GM21576 (cell line): ENCODE measurements around the gene STON2.
"Not testable (repeated sequence)": the region's sequence is repeated elsewhere in the genome, so short reads cannot be mapped to it uniquely, and the experiment has no call there.

Experiments used
- ATAC-seq: cut with Tn5 transposase; IDR thresholded peaks from one replicate; pipeline ENCODE4 v1.9.1; 2021; ENCODE audit warnings: mild to moderate bottlenecking, moderate library complexity; ENCODE audit not compliant: unreplicated experiment

The STON2 gene

DNA sequence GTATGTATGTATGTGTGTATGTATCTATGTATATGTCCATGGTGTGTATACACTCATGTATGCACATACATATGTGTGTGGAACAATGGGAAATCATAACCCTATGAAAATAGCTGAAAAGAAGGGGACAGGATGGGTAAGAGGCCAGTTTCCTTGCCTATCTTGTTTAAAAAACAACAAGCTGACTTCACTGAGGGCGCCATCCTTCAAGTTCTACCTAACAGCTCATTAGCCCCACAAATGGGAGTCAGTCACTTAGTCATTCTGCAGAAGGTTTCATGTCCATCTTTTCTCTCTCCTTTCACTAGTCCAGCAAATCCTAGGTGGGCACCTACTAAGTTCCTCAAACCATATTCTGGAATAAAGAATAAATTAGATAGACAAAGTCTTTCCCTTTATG is 14.7 kb downstream of the STON2 start:
- no peak for ATAC-seq

DNA sequence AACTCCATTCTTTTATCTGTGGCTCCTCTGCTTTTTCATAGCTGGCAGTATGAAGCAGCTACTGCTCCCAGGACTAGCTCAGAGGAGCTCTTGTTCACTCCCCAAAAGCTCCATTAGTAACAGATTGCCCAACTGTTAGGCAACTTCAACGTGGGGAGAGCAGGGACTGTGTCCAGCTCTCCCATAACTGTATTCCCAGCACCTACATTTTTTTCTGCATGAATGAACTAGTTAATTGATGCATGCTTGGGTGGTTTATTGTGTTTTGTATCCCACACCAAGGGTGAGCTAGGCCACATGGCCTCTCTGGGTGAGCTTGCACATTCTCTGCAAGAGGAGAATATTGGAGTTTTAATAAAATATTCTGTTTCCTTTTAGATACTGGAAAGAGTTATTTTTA is 15.2 kb downstream of the STON2 start:
- no peak for ATAC-seq

DNA sequence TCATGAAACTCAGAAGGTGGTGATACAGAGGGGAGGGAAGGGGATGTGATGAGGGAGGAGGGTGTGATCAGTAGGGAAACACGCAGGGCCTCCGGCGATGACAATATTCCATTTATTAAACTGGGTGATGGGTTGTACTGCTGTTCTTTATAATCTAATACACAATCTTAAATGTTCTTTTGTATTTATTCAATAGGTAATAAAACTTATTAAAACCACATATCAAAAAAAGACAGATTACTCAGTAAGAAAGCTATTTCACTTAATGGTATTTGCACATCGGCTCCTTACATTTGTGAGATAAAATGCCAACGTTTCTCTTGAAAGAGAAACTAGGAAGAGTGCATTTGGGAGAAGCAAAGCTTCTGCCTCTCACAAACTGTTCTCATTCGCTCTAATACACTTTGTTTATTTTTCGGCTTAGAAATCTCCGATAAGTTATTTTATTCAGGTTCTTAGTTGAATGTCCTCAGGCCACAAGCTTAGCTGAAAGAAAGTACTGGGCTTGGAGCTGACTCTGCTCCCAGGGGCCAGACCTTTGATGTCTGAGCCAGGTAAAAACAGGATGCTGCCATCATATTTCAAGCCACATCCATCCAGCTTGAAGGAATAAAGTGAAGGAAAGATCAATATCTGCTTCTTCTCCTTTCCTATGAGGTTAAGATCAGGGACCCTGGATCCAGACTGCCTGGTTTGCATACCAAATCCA is 17.5 kb downstream of the STON2 start:
- no peak for ATAC-seq

DNA sequence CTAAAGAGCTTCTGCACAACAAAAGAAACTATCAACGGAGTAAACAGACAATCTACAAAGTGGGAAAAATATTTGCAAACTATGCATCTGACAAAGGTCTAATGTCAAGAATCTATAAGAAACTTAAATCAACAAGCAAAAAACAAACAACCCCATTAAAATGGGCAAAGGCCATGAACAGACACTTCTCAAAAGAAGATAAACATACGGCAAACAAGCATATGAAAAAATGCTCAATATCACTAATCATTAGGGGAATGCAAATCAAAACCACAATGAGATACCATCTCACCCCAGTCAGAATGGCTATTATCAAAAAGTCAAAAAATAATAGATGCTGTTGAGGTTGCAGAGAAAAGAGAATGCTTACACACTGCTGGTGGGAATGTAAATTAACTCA is 20.1 kb downstream of the STON2 start:
- not testable (repeated sequence) for ATAC-seq

DNA sequence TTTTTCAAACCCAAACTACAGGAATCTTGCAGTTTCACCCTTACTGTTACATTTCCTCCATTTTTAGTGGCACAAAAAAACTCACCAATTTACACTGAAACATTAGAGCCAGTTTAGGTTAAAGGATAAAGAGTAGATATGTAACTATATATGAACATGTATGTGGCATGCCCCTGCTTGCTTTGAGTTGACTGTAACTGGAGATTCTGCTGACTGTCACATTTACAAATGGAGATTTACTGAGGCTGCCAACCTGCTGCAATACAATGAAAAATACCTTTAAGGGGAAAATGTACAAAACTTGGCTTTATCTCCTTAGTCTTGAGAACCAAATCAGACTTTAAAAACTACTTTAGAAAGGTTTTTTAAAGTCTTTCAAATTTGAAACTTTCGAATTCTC is 28.3 kb downstream of the STON2 start:
- no peak for ATAC-seq

DNA sequence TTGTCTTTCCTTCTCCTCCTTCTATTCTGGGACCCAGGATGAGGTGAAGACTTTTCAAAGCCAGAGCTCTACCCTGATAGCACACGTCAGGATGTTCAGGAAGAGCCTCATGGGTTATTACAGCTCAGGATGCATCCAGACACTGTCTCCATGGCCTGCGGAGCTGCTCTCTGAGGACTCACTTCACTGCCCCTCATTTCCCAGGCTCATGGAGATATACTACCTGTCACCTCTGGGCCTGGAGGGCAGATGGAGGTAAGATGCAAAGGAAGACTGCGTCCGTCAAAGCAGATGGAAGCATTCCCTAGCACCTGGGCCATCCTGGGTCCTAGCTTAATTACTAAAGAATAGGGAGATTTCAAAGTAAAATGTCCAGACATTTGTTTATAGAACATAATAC is 32.6 kb downstream of the STON2 start:
- ATAC-seq, result no peak

DNA sequence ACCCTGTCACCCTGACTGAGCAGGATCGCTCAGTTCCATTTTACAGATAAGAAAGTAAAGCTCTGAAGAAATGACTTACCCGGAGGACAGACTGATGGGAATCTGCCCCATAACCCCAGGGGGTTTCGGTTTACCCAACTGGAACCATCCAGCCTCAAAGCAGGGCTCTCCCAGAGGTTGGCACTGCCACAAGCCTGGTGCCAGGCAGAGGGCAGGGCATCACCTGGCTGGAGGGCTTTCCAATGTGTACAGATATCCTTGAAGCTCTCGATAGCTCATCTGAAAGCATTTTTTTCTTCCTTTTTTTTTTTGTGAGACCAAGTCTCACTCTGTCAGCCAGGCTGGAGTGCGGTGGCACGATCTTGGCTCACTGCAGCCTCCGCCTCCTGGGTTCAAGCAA is 33.2 kb downstream of the STON2 start:
- no peak for ATAC-seq

DNA sequence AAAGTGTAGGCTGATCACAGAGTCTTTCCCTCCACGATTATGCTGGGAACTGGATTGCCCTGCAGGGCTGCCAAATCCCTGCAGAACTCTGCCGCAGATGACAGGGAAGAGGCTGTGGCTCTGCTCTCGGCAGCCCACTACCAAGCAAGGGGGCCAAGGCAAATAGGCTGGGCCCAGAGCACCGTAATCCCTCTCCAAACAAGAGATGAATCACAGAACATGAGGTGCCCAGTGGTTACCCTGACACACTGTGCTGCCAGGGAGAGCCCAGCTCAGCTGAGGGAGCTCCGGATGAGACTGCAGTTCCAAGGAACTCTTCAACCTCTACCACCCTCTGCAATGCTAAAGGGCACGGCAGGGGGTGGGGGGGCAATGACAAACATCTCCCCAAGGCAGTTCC is 33.9 kb downstream of the STON2 start:
- no peak for ATAC-seq

DNA sequence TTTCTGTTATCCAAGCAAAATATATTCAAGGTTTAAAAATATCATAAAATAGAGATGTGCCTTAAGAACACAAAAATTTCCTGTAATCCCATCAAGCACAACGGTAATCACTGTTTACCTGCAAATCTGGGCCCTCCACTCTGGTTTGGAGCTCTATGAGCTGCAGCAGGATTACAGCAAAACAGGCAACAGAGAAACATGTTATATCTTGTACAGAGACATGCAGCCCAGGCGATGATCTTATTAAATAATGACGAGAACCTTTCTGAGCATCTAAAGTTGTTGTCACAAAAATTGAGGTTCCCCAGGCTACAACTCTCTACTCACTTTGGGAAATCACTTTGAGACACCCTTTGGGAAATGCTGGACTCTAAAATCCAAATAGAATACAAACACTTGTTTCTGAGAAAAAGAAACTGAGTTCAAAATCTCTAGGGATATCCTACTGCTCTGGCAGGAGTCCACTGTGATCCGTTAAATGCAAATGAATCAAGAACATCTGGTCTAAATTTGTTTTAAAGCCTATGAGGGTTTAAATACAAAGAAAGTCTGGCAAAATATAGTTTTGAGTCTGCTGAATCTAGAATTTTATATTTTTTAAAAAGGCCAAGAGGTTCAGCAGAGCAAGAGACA is 36.3 kb downstream of the STON2 start:
- no peak for ATAC-seq

DNA sequence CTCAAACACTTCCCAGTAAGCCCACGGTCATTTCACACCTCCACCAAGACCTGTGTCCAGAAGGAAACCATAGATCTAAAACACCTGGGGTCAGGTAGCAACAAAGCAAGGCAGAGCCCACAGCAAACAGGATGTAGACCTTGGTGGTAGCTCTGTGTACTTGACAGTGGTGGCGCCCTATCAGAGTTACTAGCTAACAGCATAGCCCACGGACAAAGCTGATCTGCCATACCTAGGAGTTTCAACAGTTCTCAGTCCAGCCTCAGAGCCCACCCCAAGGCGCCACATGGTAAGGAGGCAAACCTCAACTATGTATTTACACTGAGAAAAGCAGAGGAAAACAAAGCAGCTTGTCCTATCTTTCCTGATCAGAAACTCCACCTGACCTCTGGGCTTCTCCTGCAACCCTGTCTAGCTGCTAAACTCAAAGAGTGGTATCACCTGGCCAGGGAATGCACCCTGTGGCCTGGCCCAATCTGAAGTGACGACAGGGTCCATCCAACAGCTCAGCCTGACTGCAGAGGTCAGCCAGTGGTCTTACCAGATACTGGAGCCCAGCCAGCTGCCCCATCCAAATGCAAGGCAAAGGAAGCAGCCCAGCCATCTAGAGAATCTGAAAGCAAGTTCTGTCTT is 46.3 kb downstream of the STON2 start:
- ATAC-seq, result no peak

DNA sequence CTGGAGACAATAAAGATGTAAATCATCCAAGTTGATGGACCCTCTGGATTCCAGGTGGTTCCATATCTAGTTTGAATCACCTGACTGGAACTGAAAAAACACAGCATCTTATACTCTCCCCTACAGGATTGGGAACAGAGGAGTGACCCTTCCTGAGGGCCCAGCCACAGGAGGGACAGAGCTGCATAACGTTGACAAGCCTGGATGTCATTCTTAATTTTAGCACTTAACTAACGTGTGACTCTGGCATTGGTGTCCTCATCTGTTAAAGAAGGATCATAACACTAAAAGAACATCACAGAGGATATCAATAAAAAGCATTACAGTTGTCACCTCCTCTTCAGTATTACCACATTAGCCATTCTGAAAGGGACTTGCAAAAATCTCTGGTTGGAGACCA is 47.7 kb downstream of the STON2 start:
- no peak for ATAC-seq

DNA sequence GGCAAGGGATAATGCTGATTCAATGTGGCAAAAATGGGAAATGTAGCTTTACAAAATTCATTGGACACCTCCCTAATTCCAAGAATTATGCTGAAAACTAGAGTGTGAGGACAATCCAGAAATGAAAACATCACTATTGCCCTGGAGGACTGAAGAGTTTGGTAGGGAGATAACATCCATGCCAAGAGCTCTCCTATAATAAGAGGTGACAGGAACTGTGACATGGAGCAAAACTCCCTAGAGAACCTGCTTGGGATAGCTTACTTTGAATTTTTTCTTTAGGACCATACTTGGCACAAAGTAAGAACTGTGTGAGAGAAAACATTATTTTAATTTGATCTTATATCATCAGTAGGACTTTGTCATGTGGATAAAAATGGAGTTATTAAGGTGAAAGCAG is 48.9 kb downstream of the STON2 start:
- no peak for ATAC-seq

DNA sequence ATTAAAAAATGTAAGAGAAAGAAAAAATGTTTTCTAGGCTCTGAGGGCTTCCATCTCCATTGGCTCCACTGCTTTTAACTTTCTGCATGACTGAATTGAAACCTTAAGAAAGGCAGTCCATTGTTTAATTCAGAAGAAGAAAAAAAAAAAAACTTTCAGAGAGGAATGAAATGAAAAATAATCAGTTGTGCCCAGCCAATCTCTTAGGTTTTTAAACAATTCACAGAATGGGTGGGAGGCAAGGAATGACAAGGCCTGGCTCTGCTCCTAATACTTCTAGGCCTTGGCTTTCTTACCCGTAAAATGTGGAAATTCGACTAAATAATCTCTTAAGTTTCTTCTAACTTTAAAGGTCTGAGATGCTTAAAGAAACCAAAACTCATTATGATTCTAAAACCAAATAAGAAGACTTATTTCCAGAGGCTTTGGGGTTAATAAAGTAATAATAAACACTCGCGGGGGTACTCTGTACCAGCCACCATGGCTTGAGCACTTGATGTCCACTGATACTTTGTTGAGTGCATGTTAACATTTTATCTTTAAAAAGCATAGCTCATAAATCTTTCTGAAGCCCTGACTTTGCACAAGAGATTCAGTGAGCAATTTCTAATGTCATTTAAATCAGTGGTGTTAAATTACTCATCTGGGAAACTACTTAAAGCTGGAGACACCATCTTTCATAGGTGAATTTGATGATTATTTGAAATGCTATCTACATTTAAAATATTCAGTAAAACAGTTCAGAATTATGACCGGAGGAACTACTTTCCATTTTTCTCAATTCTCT is 49.6 kb downstream of the STON2 start:
- ATAC-seq, result no peak

DNA sequence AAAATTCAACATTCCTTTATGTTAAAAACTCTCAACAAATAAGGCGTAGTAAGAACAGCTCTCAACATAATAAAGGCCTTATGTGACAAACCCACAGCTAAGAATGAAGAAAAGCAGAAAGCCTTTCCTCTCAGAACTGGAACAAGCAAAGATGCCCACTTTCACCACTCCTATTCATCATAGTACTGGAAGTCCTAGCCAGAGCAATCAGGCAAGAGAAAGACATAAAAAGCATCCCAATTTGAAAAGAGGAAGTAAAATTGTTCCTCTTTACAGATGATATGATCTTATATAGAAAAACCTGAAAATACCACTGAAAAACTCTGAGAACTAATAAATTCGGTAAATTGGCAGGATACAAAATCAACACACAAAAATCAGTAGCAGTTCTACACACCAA is 52.1 kb downstream of the STON2 start:
- no peak for ATAC-seq

DNA sequence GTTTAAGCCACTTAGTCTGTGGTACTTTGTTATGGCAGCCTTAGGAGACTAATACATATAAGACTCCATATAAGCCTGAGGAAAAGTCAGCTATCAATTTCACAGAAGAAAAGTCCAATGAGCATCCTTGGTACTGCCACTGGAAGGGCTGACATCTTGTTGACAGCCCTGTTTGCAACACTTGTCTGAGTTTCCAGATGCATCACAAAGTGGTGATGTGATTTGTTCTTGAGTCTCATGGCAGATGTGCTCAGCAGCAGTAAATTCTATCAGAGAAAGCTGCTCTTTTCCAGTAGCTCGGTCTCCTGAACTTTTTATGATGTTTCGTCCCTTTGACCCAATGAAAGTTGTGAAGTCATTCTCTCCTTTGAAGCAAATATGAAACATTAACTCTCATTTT is 54.3 kb downstream of the STON2 start:
- ATAC-seq, result no peak

DNA sequence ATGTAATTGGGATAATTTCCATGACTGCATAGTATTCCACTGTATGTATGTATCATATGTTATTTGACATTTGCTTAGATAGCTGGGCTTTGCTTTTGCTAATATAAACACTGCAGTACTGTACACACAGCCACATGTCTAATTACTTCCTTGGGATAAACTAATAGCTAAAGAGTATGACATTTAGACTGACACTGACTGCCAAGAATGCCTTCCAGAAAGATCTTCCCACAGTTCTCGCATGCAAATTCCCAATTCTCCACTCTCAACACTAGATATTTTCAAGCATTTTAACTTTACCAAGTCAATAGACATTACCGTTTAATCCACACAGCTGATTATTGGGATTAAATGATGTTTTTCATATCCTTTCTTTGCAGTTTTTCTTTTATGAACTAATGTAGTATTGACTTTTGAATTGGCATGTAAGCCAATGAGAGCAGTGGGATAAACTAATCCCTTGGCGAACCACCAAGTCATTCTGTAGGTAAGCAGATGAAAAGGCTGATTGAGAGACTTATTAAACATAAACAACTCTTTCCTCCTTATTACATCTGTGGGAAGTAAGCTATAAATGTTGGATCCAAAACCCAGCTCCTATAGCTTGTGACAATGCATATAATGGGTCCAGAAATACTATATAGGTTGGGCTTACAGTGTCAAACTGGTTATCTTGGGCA is 55.5 kb downstream of the STON2 start:
- no peak for ATAC-seq

DNA sequence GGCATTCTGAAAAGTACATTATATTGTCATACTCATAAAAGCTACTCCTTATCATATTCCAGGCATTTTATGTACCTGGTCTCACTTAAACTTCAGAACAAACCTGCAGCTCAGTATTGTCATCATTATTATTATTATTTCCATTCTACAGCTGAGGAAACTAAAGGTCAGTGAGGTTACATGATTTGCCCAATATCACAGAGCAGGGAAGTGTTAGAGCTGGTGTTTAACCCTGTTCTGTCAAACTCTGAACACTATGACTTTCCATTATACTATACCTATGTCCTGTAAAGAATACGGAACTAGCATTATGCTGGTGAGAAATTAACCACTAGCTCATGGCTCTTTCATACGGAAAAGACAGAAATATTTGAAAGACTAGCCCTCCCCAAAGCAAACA is 56.4 kb downstream of the STON2 start:
- no peak for ATAC-seq

DNA sequence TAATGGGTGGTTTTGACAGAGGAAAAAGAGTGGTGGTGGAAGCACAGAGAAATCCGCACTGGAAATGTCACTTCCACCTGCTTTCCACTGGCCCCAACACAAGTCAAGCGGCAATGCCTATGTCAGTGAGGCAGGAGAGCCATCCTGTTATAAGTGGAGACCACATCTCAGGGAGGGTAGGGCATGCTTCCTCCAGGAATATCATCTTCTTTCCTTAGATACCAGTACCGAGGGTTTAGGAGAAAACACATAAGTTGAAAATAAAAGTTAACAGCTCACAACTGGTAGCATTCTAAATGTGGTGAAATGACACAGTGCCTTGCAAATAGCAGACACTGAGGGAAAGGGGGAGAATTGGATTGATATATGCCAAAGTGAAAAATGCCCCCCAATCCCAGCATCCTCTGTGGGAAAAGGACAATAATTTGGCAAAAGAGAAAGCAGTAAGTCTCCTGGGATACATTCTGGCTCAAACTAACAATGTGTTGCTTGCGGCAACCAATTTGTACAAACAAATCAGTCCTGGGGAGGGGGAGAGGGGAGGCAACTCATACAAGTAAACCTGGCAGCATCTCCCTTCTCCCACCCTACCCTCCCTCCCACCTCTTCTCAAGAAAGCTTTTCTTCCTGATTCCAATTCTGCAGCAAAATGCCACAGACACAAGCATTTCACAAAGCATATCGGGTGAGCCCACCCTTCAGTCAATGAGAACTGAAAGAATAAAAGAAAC is 57.1 kb downstream of the STON2 start:
- ATAC-seq, result no peak

DNA sequence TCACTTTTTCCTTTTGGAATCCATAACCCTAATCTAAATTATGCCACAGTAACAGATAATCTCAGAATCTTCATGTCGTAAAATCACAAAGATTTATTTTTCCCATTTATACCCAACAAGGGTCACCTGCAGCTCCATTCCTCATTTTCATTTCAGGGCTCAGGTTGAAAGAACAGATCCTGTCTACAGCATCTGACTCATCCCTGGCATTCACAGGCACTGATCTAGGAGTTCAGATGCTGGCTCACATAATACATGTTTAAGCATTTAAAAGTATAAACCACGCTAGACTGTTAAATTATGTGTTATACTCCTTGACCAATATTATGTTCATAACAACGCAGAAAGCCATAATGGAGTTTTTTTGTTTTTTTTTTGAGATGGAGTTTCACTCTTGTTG is 58.3 kb downstream of the STON2 start:
- no peak for ATAC-seq

DNA sequence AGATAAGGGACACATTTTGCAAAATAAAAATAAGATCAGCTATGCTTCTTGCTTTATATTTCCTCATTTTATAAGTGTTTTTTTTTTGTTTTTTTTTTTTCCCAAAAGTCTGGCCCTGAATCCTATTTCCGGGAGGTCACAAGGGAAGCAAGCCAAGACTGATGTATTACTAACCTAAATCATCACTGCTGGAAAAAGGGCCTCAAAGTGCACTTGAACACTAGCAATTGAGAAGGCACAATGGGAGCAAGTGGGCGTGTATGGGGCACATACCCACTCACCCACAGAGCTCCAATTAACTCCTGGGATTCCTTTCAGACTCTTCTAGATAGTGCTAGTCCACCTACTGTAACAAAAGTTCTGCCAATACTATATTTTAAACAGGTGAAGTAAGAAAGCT is 58.8 kb downstream of the STON2 start:
- ATAC-seq, result no peak

DNA sequence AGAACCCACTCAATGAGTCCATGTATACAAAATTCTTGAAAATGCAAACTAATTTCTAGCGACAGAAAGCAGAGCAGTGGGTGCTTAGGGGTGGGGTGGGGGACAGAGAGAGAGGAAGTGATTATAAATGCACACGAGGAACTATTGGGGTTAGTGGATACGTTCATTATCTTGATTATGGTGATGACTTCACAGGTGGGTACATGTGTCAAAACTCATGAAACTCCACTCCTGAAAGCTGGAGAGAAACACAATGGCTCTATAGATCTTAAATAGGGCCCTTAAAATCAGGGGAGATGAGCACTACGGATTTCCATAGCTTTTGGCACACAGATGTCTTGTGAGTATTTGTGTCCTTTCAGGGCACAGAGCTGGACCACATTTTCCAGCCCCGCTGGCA is 59.9 kb downstream of the STON2 start:
- no peak for ATAC-seq
